DMS153 (cell line): Measurements from ENCODE around the gene CD96.
"Not testable (repeated sequence)": the region's sequence is repeated elsewhere in the genome, so short reads cannot be mapped to it uniquely, and the experiment has no call there.

Experiments
- DNase-seq: peaks from one replicate; lab custom pipeline; 2025; lab: John Stamatoyannopoulos, UW

CD96 gene

GRCh38 chr3:111541911-111542483, at the start of gene CD96:
Gene CD96 (plus strand): TSS chr3:111542197. CDS start chr3:111542249, 52 bp downstream.
- DNase-seq = no peak

- no peak for DNase-seq
These were observed 48.7 kb upstream of the CD96 start for GRCh38 chr3:111493276-111493675.

- no peak for DNase-seq
These were observed 45.0 kb upstream of the CD96 start for GRCh38 chr3:111496894-111497559.

- no peak for DNase-seq
These were observed 44.0 kb upstream of the CD96 start for GRCh38 chr3:111498022-111498421.

- no peak for DNase-seq
These were observed 35.6 kb upstream of the CD96 start for GRCh38 chr3:111506435-111506834.

GRCh38 chr3:111509308-111509707, 32.7 kb upstream of the CD96 start:
- DNase-seq = no peak

GRCh38 chr3:111517801-111518200, 24.2 kb upstream of the CD96 start:
- DNase-seq = no peak

- no peak for DNase-seq
These were observed 22.7 kb upstream of the CD96 start for GRCh38 chr3:111519178-111519855.

- no peak for DNase-seq
These were observed 20.1 kb upstream of the CD96 start for GRCh38 chr3:111521891-111522290.

- DNase-seq = not testable (repeated sequence)
These were observed 17.5 kb upstream of the CD96 start for GRCh38 chr3:111524486-111524885.

- no peak for DNase-seq
These were observed 10.6 kb upstream of the CD96 start for GRCh38 chr3:111531446-111531845.

- DNase-seq = no peak
These were observed 7.3 kb upstream of the CD96 start for GRCh38 chr3:111534701-111535100.

GRCh38 chr3:111538111-111538510, 3.9 kb upstream of the CD96 start:
- no peak for DNase-seq

- DNase-seq = no peak
These were observed 3.3 kb upstream of the CD96 start for GRCh38 chr3:111538681-111539083.

- DNase-seq = peak; percentile 21
These were observed 2.4 kb upstream of the CD96 start for GRCh38 chr3:111539351-111540331.

GRCh38 chr3:111541391-111541790, 606 bp upstream of the CD96 start:
- DNase-seq = no peak

GRCh38 chr3:111542611-111543300, 759 bp downstream of the CD96 start:
- DNase-seq = no peak

- DNase-seq = no peak
These were observed 3.4 kb downstream of the CD96 start for GRCh38 chr3:111545349-111545748.

GRCh38 chr3:111547631-111548030, 5.6 kb downstream of the CD96 start:
- no peak for DNase-seq

GRCh38 chr3:111548092-111548491, 6.1 kb downstream of the CD96 start:
- no peak for DNase-seq

GRCh38 chr3:111548756-111549155, 6.8 kb downstream of the CD96 start:
- DNase-seq = no peak

- DNase-seq = not testable (repeated sequence)
These were observed 19.9 kb downstream of the CD96 start for GRCh38 chr3:111561902-111562301.
